Left ventricle myocardium inferior (tissue), 1 donor: ENCODE measurements around the gene GTF3C1. TPM values are rescaled to one million over a fixed set of nuclear protein-coding genes. Genes with fewer than 3 reads are reported as not detected.

Experiments
- DNase-seq: peaks from one replicate; pipeline ENCODE4 v3.0.0-alpha.2; 2020
- H3K27ac ChIP-seq: fragments of 200-600 bp; replicated peaks from 2 replicates; pipeline ENCODE4 v1.8.0; 2021
- H3K27me3 ChIP-seq: fragments of 200-600 bp; 2 replicates; pipeline ENCODE4 v1.8.0; 2021; ENCODE audit warnings: low read depth
- H3K36me3 ChIP-seq: fragments of 200-600 bp; 2 replicates; pipeline ENCODE4 v1.8.0; 2021
- H3K4me1 ChIP-seq: fragments of 200-600 bp; 2 replicates; pipeline ENCODE4 v1.8.0; 2021
- H3K4me3 ChIP-seq: fragments of 200-600 bp; 2 replicates; pipeline ENCODE4 v1.8.0; 2021; ENCODE audit warnings: mild to moderate bottlenecking, moderate library complexity
- H3K9me3 ChIP-seq: fragments of 200-600 bp; replicated peaks from 2 replicates; pipeline ENCODE4 v1.8.0; 2021
- intact Hi-C: fragments of 100-400 bp; cut with micrococcal nuclease; formaldehyde crosslinking; loops from one replicate; pipeline ENCODE4 v1.11.0; 2022
- total RNA-seq: library from RNA; stranded (reverse); fragmentation: NEBNext Ultra II Directional; extraction: Animal tissue kit (Norgen Biotek cat#: 25700); gene quantifications from one replicate; pipeline ENCODE4 v1.2.1, GENCODE V29; 2021
- TF ChIP-seq, protein P1 (sequence below): fragments of 200-600 bp; IDR thresholded peaks from 2 replicates; pipeline ENCODE4 v1.8.0; 2021; ENCODE audit warnings: antibody characterized with exemption, mild to moderate bottlenecking, borderline replicate concordance
- donor health status: DM: no; HTN: yes; CAD: no; lungs with severe emphysema.

Gene GTF3C1
- total RNA-seq, 1 donor from 2014 or later = 46.9 TPM

DNA sequence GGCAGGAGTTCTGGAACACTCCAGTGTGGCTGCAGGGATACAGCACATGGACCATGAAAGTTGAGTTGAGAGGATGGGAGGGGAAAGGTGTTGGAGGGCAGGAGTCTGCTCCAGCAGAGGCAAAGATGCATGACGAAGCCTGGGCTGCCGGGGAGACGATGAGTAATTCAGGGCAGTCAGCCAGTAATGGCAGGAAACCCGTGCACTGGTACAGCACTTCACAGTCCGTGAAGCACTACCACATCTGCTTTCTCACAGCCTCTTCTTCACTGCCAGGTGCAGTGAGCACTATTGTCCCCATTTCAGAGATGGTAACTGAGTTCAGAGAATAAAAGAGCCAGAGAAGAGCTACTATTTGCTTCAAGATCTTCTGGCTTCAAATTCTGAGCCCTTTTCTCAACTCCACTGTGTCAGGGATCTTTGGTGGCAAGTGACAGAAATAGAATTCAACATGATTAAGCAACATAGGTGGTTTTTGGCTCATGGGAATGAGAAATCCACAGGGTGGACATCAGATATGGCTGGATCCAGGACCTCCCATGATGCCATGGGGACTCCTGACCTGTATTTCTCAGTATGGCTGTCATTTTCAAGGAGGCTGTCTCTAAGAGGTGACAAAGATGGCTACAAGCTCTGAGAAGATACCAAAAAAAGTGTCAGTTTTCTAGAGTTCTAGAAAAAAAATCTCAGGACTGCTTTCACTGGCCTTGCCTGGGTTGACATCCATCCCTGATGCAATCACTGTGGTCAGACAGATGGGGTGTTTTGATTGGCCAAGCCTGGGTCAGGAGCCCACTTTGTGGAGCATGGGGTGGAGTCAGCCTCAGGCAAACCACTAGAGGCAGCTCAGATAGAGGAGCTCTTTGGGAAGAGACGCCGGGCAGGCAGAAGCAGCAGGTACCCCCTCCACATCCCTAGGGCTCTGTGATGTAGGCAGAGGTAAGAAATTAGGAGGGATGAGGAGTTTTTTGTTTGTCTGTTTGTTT is 123.0 kb downstream of the GTF3C1 start:
- TF ChIP-seq, protein P1, sequence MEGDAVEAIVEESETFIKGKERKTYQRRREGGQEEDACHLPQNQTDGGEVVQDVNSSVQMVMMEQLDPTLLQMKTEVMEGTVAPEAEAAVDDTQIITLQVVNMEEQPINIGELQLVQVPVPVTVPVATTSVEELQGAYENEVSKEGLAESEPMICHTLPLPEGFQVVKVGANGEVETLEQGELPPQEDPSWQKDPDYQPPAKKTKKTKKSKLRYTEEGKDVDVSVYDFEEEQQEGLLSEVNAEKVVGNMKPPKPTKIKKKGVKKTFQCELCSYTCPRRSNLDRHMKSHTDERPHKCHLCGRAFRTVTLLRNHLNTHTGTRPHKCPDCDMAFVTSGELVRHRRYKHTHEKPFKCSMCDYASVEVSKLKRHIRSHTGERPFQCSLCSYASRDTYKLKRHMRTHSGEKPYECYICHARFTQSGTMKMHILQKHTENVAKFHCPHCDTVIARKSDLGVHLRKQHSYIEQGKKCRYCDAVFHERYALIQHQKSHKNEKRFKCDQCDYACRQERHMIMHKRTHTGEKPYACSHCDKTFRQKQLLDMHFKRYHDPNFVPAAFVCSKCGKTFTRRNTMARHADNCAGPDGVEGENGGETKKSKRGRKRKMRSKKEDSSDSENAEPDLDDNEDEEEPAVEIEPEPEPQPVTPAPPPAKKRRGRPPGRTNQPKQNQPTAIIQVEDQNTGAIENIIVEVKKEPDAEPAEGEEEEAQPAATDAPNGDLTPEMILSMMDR = no peak
- no peak for DNase-seq

DNA sequence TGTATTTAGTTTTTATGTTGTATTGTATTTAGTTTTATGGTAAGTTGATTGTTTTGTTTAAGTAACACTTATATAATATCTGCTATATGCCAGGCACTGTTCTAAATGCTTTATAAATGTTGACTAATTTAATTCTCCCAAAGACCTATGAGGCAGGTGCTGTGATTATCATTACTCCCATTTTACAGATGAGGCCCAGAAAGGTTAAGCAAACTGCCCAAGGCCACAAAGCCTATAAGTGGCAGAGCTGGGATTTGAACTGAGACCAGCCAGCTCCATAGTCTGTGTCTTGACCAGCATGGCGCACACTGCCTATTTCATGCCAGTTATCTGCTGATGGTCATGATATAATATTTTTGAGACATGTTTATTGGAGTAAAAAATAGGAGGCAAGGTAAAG is 123.8 kb downstream of the GTF3C1 start:
- Histone ChIP-seq H3K27me3 (peaks cover 44% of the 10 kb centered on the region), H3K36me3 (no peaks in the 10 kb centered on the region), H3K27ac (no peak overlapping the region), H3K4me1 (no peaks in the 10 kb centered on the region), H3K9me3 (peaks cover 26% of the 10 kb centered on the region), H3K4me3 (no peak overlapping the region)
- TF ChIP-seq, protein P1 = no peak
- intact Hi-C loops = no loop called here
- DNase-seq = no peak

More for the DNA sequence above, 123.0 kb downstream of the GTF3C1 start:
- no peak overlapping the region for H3K4me3 ChIP-seq
- peaks cover 19% of the 10 kb centered on the region for H3K9me3 ChIP-seq
- H3K4me1 ChIP-seq = no peaks in the 10 kb centered on the region
- no peaks in the 10 kb centered on the region for H3K36me3 ChIP-seq
- H3K27ac ChIP-seq = no peak overlapping the region
- peaks cover 52% of the 10 kb centered on the region for H3K27me3 ChIP-seq
- intact Hi-C loops = no loop called here

DNA sequence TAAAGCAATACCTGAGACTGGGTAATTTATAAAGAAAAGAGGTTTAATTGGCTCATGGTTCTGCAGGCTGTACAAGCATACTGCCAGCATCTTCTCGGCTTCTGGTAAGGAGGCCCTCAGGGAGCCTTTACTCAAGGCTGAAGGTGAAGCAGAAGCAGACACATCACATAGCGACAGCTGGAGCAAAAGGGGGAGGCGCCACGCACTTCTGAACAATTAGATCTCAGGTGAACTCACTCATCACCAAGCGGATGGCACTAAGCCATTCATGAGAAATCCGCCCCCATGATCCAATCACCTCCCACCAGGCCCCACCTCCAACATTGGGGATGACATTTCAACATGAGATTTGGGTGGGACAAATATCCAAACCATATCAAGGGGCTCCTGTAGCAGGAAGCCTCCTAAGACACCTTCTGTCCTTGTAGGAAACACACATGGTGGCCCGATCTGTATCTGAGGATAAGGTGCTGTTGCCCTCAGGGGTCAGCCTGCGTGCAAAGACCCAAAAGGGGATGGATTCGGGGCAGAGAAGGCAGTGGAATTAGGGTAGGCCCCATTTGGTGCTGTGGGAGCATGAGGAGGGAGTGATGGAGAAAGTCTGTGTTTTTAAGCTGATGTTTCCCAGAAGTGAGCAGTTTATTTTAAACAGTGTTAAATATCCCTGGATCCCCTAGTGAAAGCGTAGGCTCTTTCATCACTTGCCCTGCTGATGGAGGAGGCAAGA is 124.8 kb downstream of the GTF3C1 start:
- H3K27me3 ChIP-seq = peaks cover 34% of the 10 kb centered on the region
- intact Hi-C loops = no loop called here
- H3K4me1 ChIP-seq = no peaks in the 10 kb centered on the region
- no peak overlapping the region for H3K4me3 ChIP-seq
- DNase-seq = no peak
- TF ChIP-seq, protein P1 = no peak
- H3K36me3 ChIP-seq = no peaks in the 10 kb centered on the region
- H3K9me3 ChIP-seq = peaks cover 29% of the 10 kb centered on the region
- H3K27ac ChIP-seq = no peak overlapping the region

DNA sequence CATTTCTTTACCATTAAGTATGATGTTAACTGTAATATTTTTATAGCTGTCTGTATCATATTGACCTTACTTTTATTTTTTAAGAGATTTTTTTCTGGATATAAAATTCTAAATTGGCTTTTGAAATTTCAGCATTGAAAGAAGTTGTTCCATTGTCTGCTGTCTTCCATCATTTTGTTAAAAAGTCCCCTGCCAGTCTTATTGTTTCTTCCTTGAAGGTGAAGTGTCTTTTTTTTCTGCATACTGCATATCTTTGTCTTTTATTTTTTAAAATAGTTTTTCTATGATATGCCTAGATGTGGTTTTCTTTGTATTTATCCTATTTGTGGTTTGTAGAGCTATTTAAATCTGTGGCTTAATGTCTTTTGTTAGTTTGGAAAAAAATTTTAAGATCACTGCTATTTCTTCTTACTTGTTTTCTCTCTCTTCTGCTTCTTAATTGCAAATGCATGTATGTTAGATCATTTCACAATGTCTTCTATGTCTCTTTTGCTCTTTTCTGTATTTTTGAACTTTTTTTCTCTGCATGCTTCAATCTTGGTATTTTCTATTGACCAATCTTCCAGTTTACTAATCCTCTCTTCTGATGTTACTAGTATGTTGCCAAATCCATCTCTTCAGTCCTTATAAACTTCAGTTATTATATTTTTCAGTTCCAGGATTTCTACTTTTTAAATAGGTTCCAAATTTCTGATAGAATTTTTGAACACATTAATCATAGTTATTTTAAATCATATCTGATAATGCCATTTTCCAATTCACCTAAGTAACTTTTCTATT is 127.6 kb downstream of the GTF3C1 start:
- H3K36me3 ChIP-seq = no peaks in the 10 kb centered on the region

More for the DNA sequence above, 127.6 kb downstream of the GTF3C1 start:
- Histone ChIP-seq H3K27ac (no peak overlapping the region), H3K9me3 (peaks cover 29% of the 10 kb centered on the region), H3K4me1 (no peaks in the 10 kb centered on the region), H3K27me3 (peaks cover 6% of the 10 kb centered on the region), H3K4me3 (no peak overlapping the region)
- TF ChIP-seq, protein P1 = no peak
- no peak for DNase-seq
- intact Hi-C loops = no loop called here
